HepG2 (cell line): ENCODE results near the gene RRP36. TPM values are rescaled to one million over a fixed set of nuclear protein-coding genes. Genes with fewer than 3 reads are reported as not detected.

Source experiments
- GLI4 ChIP-seq: sonication (generic); formaldehyde crosslinking; IDR thresholded peaks from 2 replicates; pipeline ENCODE4 v1.5.1; 2020; ENCODE audit warnings: missing genetic modification reagents, mild to moderate bottlenecking, moderate library complexity, borderline replicate concordance
- IRF9 ChIP-seq: sonication (generic); formaldehyde crosslinking; IDR thresholded peaks from 2 replicates; pipeline ENCODE4 v1.8.0; 2022; ENCODE audit warnings: missing genetic modification reagents, mild to moderate bottlenecking, borderline replicate concordance
- MTA1 ChIP-seq: sonication (generic); formaldehyde crosslinking; IDR thresholded peaks from 2 replicates; pipeline ENCODE4 v1.4.0; 2020; ENCODE audit warnings: missing genetic modification reagents, mild to moderate bottlenecking, borderline replicate concordance
- NFE2L2 ChIP-seq: fragments of 150-350 bp; IDR thresholded peaks from 2 replicates; pipeline ENCODE4 v1.6.1; 2014; ENCODE audit warnings: low read length
- POLR2AphosphoS5 ChIP-seq: IDR thresholded peaks from 2 replicates; pipeline ENCODE4 v1.6.1; 2012; ENCODE audit warnings: low read depth, low read length
- POLR2G ChIP-seq: fragments of 200-400 bp; formaldehyde crosslinking; IDR thresholded peaks from 2 replicates; pipeline ENCODE4 v1.6.1; 2018; ENCODE audit warnings: mild to moderate bottlenecking, low read depth, low read length, moderate library complexity
- TFDP1 ChIP-seq: IDR thresholded peaks from 2 replicates; pipeline ENCODE4 v1.6.1; 2016; ENCODE audit warnings: missing compliant biosample characterization, missing genetic modification reagents, borderline replicate concordance
- TP53 ChIP-seq: sonication (generic); formaldehyde crosslinking; conservative IDR thresholded peaks from 2 replicates; pipeline ENCODE4 v1.4.0; 2020; ENCODE audit warnings: missing genetic modification reagents
- ZBTB7A ChIP-seq: sonication (generic); formaldehyde crosslinking; IDR thresholded peaks from 2 replicates; pipeline ENCODE4 v1.8.0; 2022; ENCODE audit warnings: mild to moderate bottlenecking, missing genetic modification reagents
- ZNF17 ChIP-seq: sonication (generic); formaldehyde crosslinking; IDR thresholded peaks from 2 replicates; pipeline ENCODE4 v1.5.0; 2020; ENCODE audit warnings: mild to moderate bottlenecking, missing genetic modification reagents
- ZNF329 ChIP-seq: sonication (generic); formaldehyde crosslinking; IDR thresholded peaks from 2 replicates; pipeline ENCODE4 v1.9.0; 2021; ENCODE audit warnings: low read depth, mild to moderate bottlenecking, missing genetic modification reagents
- ZNF343 ChIP-seq: sonication (generic); formaldehyde crosslinking; IDR thresholded peaks from 2 replicates; pipeline ENCODE4 v1.4.0; 2020; ENCODE audit warnings: mild to moderate bottlenecking, missing genetic modification reagents
- ZNF558 ChIP-seq: sonication (generic); formaldehyde crosslinking; IDR thresholded peaks from 2 replicates; pipeline ENCODE4 v1.9.0; 2022; ENCODE audit warnings: mild to moderate bottlenecking, missing genetic modification reagents, borderline replicate concordance
- ZNF629 ChIP-seq: sonication (generic); formaldehyde crosslinking; conservative IDR thresholded peaks from 2 replicates; pipeline ENCODE4 v1.5.0; 2020; ENCODE audit warnings: missing genetic modification reagents
- ZNF768 ChIP-seq: sonication (generic); formaldehyde crosslinking; IDR thresholded peaks from 2 replicates; pipeline ENCODE4 v1.4.0; 2020; ENCODE audit warnings: missing genetic modification reagents
- ZNF784 ChIP-seq: sonication (generic); formaldehyde crosslinking; IDR thresholded peaks from 2 replicates; pipeline ENCODE4 v1.5.1; 2020; ENCODE audit warnings: missing genetic modification reagents, mild to moderate bottlenecking, borderline replicate concordance
- ZSCAN31 ChIP-seq: sonication (generic); formaldehyde crosslinking; IDR thresholded peaks from 2 replicates; pipeline ENCODE4 v1.5.0; 2020; ENCODE audit warnings: low read depth, mild to moderate bottlenecking, missing genetic modification reagents
- polyA plus RNA-seq, 8 experiments: library from polyadenylated mRNA; depleted of rRNA in 3 of 8; stranded (reverse) in 7 of 8; unstranded in 1 of 8; fragments of >200 nt; fragmentation: Illumina TruSeq in 4 of 8; extraction: Trizol in 4 of 8; gene quantifications; 2 replicates each; pipeline versions ENCODE4 v1.2.1 to v1.2.3, GENCODE V29; 2011 to 2016; ENCODE audit warnings: low read depth in 4 of 8, missing spikeins in 1 of 8, mixed read lengths in 1 of 8; ENCODE audit not compliant: insufficient read depth in 1 of 8
- total RNA-seq, 5 experiments: library from RNA; depleted of rRNA; stranded (reverse); fragments of >200 nt; fragmentation: Illumina TruSeq; extraction: Trizol; gene quantifications; 2 replicates each; pipeline ENCODE4 v1.2.3, GENCODE V29; 2016; ENCODE audit warnings: low read depth in 1 of 5
- TF ChIP-seq, protein P1 (sequence below): sonication (generic); formaldehyde crosslinking; IDR thresholded peaks from 2 replicates; pipeline ENCODE4 v1.5.1; 2020; ENCODE audit warnings: mild to moderate bottlenecking, missing genetic modification reagents, moderate library complexity
- TF ChIP-seq, protein P2 (sequence below): sonication (generic); formaldehyde crosslinking; IDR thresholded peaks from 2 replicates; pipeline ENCODE4 v1.4.0; 2020; ENCODE audit warnings: low read depth, mild to moderate bottlenecking, missing genetic modification reagents
- TF ChIP-seq, protein P3 (sequence below): IDR thresholded peaks from 2 replicates; pipeline ENCODE4 v1.6.1; 2016; ENCODE audit warnings: low read depth, borderline replicate concordance

The RRP36 gene
- total and polyA plus RNA-seq, 2 of the 13 experiments (the other 11 are each of a cell fraction or from before 2014, with no cell fraction given) = 29.5 to 144 TPM

DNA sequence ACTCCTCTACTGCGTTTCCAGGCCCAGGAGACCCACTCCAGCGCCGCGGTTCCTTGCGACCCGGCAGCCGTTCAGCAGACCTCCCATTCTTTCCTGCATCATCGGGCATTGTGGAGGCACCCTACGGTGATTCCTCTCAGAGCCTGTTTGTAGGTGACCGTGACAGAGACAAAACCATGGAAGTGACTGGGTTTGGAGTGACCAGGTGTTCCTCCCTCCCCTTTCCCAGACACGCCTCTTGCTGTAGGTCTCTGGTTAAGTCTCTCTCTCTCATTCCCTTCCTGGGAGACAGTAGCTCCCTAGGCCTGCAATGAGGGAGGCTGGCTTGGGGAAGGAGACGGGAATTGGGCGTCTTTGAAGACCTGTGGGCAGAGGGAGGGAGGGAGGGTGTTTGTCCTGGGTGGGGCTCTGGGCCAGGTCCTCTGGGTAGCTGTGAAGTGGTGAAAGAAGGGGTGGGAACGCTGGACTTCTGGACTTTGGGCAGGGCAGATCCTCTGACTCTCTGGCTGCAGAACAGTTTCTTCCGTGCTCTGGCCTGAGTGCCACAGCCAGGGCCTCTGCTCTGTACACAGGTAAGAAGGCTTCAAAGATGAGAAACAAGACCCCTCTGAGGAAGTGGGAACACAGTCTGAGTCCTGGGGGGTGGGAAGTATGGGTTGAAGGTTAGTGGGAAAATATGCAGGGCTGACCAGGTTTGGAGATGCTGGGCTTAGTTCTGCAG, 38.8 kb downstream of the RRP36 start (continued):
- TF ChIP-seq ZNF768 (CRISPR knock-in tag) (peak; percentile 28; the same call in 1 of the 2 replicates), ZNF629 (CRISPR knock-in tag) (no peak), GLI4 (peak; percentile 91), ZNF558 (no peak), TP53 (CRISPR knock-in tag) (no peak), ZNF329 (CRISPR knock-in tag) (no peak), ZNF343 (CRISPR knock-in tag) (peak; percentile 74; the same call in 1 of the 2 replicates), TFDP1 (CRISPR knock-in tag) (no peak; the same call in 1 of the 2 replicates), IRF9 (no peak), ZBTB7A (CRISPR knock-in tag) (no peak), NFE2L2 (no peak), ZNF17 (CRISPR knock-in tag) (no peak), MTA1 (0 out of 2 replicates have a peak, but pooled peaks have one; percentile 85), ZNF784 (CRISPR knock-in tag) (peak; percentile 61), POLR2AphosphoS5 (peak; percentile 84), POLR2G (peak; percentile 75), ZSCAN31 (CRISPR knock-in tag) (peak; percentile 54; the same call in 1 of the 2 replicates)
- TF ChIP-seq, protein P1, sequence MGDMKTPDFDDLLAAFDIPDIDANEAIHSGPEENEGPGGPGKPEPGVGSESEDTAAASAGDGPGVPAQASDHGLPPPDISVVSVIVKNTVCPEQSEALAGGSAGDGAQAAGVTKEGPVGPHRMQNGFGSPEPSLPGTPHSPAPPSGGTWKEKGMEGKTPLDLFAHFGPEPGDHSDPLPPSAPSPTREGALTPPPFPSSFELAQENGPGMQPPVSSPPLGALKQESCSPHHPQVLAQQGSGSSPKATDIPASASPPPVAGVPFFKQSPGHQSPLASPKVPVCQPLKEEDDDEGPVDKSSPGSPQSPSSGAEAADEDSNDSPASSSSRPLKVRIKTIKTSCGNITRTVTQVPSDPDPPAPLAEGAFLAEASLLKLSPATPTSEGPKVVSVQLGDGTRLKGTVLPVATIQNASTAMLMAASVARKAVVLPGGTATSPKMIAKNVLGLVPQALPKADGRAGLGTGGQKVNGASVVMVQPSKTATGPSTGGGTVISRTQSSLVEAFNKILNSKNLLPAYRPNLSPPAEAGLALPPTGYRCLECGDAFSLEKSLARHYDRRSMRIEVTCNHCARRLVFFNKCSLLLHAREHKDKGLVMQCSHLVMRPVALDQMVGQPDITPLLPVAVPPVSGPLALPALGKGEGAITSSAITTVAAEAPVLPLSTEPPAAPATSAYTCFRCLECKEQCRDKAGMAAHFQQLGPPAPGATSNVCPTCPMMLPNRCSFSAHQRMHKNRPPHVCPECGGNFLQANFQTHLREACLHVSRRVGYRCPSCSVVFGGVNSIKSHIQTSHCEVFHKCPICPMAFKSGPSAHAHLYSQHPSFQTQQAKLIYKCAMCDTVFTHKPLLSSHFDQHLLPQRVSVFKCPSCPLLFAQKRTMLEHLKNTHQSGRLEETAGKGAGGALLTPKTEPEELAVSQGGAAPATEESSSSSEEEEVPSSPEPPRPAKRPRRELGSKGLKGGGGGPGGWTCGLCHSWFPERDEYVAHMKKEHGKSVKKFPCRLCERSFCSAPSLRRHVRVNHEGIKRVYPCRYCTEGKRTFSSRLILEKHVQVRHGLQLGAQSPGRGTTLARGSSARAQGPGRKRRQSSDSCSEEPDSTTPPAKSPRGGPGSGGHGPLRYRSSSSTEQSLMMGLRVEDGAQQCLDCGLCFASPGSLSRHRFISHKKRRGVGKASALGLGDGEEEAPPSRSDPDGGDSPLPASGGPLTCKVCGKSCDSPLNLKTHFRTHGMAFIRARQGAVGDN (CRISPR knock-in tag) = peak; percentile 59
- TF ChIP-seq, protein P2, sequence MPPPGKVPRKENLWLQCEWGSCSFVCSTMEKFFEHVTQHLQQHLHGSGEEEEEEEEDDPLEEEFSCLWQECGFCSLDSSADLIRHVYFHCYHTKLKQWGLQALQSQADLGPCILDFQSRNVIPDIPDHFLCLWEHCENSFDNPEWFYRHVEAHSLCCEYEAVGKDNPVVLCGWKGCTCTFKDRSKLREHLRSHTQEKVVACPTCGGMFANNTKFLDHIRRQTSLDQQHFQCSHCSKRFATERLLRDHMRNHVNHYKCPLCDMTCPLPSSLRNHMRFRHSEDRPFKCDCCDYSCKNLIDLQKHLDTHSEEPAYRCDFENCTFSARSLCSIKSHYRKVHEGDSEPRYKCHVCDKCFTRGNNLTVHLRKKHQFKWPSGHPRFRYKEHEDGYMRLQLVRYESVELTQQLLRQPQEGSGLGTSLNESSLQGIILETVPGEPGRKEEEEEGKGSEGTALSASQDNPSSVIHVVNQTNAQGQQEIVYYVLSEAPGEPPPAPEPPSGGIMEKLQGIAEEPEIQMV (CRISPR knock-in tag) = 0 out of 2 replicates have a peak, but pooled peaks have one; percentile 59
- TF ChIP-seq, protein P3, sequence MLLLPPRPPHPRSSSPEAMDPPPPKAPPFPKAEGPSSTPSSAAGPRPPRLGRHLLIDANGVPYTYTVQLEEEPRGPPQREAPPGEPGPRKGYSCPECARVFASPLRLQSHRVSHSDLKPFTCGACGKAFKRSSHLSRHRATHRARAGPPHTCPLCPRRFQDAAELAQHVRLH = no peak; the same call in 1 of the 2 replicates
